ENCODE measurements around the gene ABHD1.

GRCh38 chr2:27150639-27151230 lies 27.1 kb downstream of the ABHD1 start:
- TF ChIP-seq, protein P1, sequence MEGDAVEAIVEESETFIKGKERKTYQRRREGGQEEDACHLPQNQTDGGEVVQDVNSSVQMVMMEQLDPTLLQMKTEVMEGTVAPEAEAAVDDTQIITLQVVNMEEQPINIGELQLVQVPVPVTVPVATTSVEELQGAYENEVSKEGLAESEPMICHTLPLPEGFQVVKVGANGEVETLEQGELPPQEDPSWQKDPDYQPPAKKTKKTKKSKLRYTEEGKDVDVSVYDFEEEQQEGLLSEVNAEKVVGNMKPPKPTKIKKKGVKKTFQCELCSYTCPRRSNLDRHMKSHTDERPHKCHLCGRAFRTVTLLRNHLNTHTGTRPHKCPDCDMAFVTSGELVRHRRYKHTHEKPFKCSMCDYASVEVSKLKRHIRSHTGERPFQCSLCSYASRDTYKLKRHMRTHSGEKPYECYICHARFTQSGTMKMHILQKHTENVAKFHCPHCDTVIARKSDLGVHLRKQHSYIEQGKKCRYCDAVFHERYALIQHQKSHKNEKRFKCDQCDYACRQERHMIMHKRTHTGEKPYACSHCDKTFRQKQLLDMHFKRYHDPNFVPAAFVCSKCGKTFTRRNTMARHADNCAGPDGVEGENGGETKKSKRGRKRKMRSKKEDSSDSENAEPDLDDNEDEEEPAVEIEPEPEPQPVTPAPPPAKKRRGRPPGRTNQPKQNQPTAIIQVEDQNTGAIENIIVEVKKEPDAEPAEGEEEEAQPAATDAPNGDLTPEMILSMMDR (IDR thresholded peaks at IDR 0.05; ENCODE audit: insufficient read depth, low read depth, low read length) = no peak
- no peak for TF ChIP-seq EZH2 (IDR thresholded peaks at IDR 0.05; ENCODE audit: insufficient read depth, low read length)

Data from astrocyte (in vitro differentiated cells and primary cell).